IMR-90 (cell line): ENCODE data around the gene PHACTR3. TPM values are rescaled to one million over a fixed set of nuclear protein-coding genes. Genes with fewer than 3 reads are reported as not detected.

ENCODE experiments used
- ATAC-seq: fragments of 200-7000 bp; cut with Tn5 transposase; 2 replicates; pipeline ENCODE4 v1.9.1; 2020; ENCODE audit warnings: low read depth, mild to moderate bottlenecking, moderate library complexity
- BruUV-seq: library from RNA; stranded (reverse); fragments of 400-500 nt; replicated peaks from 2 replicates; lab custom pipeline; 2021; lab: Mats Ljungman, UMichigan
- CTCF ChIA-PET: fragments of 300-600 bp; formaldehyde crosslinking; extraction: SDS; loops from one replicate; lab custom pipeline; 2021; ENCODE audit warnings: antibody characterized with exemption; lab: Yijun Ruan, JAX
- POLR2A ChIA-PET: fragments of 300-600 bp; sonication (Branson Sonifier 250); formaldehyde crosslinking; loops from one replicate; lab custom pipeline; 2022; ENCODE audit warnings: antibody characterized with exemption; ENCODE audit not compliant: unreplicated experiment; lab: Charles Lee
- DNase-seq: peaks from one replicate; pipeline ENCODE4 v3.0.0; 2013
- H2AFZ ChIP-seq: replicated peaks from 2 replicates; pipeline ENCODE3; 2013; ENCODE audit warnings: low read length, mild to moderate bottlenecking; ENCODE audit not compliant: poor library complexity
- H2AK5ac ChIP-seq: 2 replicates; pipeline ENCODE4 v1.6.1; 2013; ENCODE audit warnings: low read depth, low read length, inconsistent platforms
- H2AK9ac ChIP-seq: replicated peaks from 2 replicates; pipeline ENCODE3; 2013; ENCODE audit warnings: mild to moderate bottlenecking, low read depth, low read length, moderate library complexity; ENCODE audit not compliant: poor library complexity
- H2BK120ac ChIP-seq: 2 replicates; pipeline ENCODE4 v1.6.1; 2013; ENCODE audit warnings: low read depth, low read length, inconsistent platforms
- H2BK15ac ChIP-seq: 3 replicates; pipeline ENCODE4 v1.6.1; 2013; ENCODE audit warnings: low read depth, low read length, inconsistent platforms
- H2BK20ac ChIP-seq: 2 replicates; pipeline ENCODE4 v1.6.1; 2013; ENCODE audit warnings: low read depth, mild to moderate bottlenecking, inconsistent platforms, low read length, moderate library complexity
- H2BK5ac ChIP-seq: 2 replicates; pipeline ENCODE4 v1.6.1; 2013; ENCODE audit warnings: mild to moderate bottlenecking, low read depth, low read length, inconsistent platforms; ENCODE audit not compliant: poor library complexity, severe bottlenecking
- H3K14ac ChIP-seq: replicated peaks from 2 replicates; pipeline ENCODE4 v1.6.1; 2013; ENCODE audit warnings: low read depth, low read length, inconsistent platforms
- H3K18ac ChIP-seq: 2 replicates; pipeline ENCODE4 v1.6.1; 2013; ENCODE audit warnings: low read depth, low read length, control low read depth
- H3K23ac ChIP-seq: 2 replicates; pipeline ENCODE4 v1.6.1; 2013; ENCODE audit warnings: low read depth, low read length, inconsistent platforms
- H3K27ac ChIP-seq: 2 replicates; pipeline ENCODE4 v1.5.1; 2013; ENCODE audit warnings: mild to moderate bottlenecking, control low read depth, low read length; ENCODE audit not compliant: insufficient read depth
- H3K27me3 ChIP-seq: 2 replicates; pipeline ENCODE4 v1.6.1; 2013; ENCODE audit warnings: low read length; ENCODE audit not compliant: control insufficient read depth, insufficient read depth
- H3K36me3 ChIP-seq: 2 replicates; pipeline ENCODE4 v1.6.1; 2013; ENCODE audit warnings: low read length, mixed read lengths; ENCODE audit not compliant: control insufficient read depth, insufficient read depth
- H3K4ac ChIP-seq: 2 replicates; pipeline ENCODE4 v1.6.1; 2013; ENCODE audit warnings: low read depth, low read length, inconsistent platforms
- H3K4me1 ChIP-seq: 2 replicates; pipeline ENCODE4 v1.6.1; 2013; ENCODE audit warnings: low read length, mixed read lengths; ENCODE audit not compliant: control insufficient read depth, insufficient read depth
- H3K4me2 ChIP-seq: 2 replicates; pipeline ENCODE4 v1.6.1; 2013; ENCODE audit warnings: low read depth, mild to moderate bottlenecking, control low read depth, low read length, moderate library complexity
- H3K4me3 ChIP-seq: 2 replicates; pipeline ENCODE4 v1.5.1; 2013; ENCODE audit warnings: low read depth, mild to moderate bottlenecking, control low read depth, low read length, moderate library complexity; ENCODE audit not compliant: insufficient read depth
- H3K56ac ChIP-seq: 2 replicates; pipeline ENCODE4 v1.6.1; 2013; ENCODE audit warnings: low read length, inconsistent platforms; ENCODE audit not compliant: insufficient read depth; ENCODE audit errors: extremely low read depth
- H3K79me1 ChIP-seq, 2 experiments: 2 replicates each; pipeline ENCODE4 v1.6.1; 2013; ENCODE audit warnings: low read length in 2 of 2, inconsistent platforms in 1 of 2, low read depth in 1 of 2
- H3K9ac ChIP-seq: 2 replicates; pipeline ENCODE4 v1.6.1; 2013; ENCODE audit warnings: low read depth, low read length, control low read depth
- H3K9me1 ChIP-seq: 2 replicates; pipeline ENCODE4 v1.6.1; 2013; ENCODE audit warnings: low read length, inconsistent platforms; ENCODE audit not compliant: insufficient read depth
- H3K9me3 ChIP-seq: 2 replicates; pipeline ENCODE4 v1.6.1; 2013; ENCODE audit warnings: low read length; ENCODE audit not compliant: control insufficient read depth, insufficient read depth
- H4K20me1 ChIP-seq: 2 replicates; pipeline ENCODE4 v1.6.1; 2013; ENCODE audit warnings: low read length, inconsistent platforms; ENCODE audit not compliant: insufficient read depth
- H4K5ac ChIP-seq: 2 replicates; pipeline ENCODE4 v1.6.1; 2013; ENCODE audit warnings: mild to moderate bottlenecking, low read depth, low read length, control low read depth
- H4K8ac ChIP-seq, 2 experiments: 2 replicates each; pipeline ENCODE4 v1.6.1; 2013; ENCODE audit warnings: low read depth in 2 of 2, low read length in 2 of 2, control low read depth in 1 of 2, inconsistent platforms in 1 of 2
- H4K91ac ChIP-seq: 2 replicates; pipeline ENCODE4 v1.6.1; 2013; ENCODE audit warnings: low read depth, low read length, inconsistent platforms; ENCODE audit not compliant: insufficient read depth
- BHLHE40 ChIP-seq: fragments of 150-350 bp; IDR thresholded peaks from 2 replicates; pipeline ENCODE4 v1.6.1; 2016; ENCODE audit warnings: mild to moderate bottlenecking, low read depth, low read length
- CEBPB ChIP-seq: IDR thresholded peaks from 2 replicates; pipeline ENCODE4 v1.6.1; 2012; ENCODE audit warnings: low read depth, low read length, improper control_type of control experiment
- CHD1 ChIP-seq: IDR thresholded peaks from 2 replicates; pipeline ENCODE4 v1.6.1; 2012; ENCODE audit warnings: low read depth, low read length, improper control_type of control experiment
- CTCF ChIP-seq: conservative IDR thresholded peaks from 2 replicates; pipeline ENCODE4 v1.5.1; 2012; ENCODE audit warnings: mild to moderate bottlenecking, low read depth, low read length, improper control_type of control experiment
- FOS ChIP-seq: fragments of 150-350 bp; IDR thresholded peaks from 2 replicates; pipeline ENCODE4 v1.6.1; 2016; ENCODE audit warnings: low read depth, low read length
- MAFK ChIP-seq: IDR thresholded peaks from 2 replicates; pipeline ENCODE4 v1.6.1; 2012; ENCODE audit warnings: low read depth, low read length, improper control_type of control experiment
- MAZ ChIP-seq: IDR thresholded peaks from 2 replicates; pipeline ENCODE4 v1.6.1; 2012; ENCODE audit warnings: low read depth, mild to moderate bottlenecking, low read length, improper control_type of control experiment, moderate library complexity, borderline replicate concordance
- MXI1 ChIP-seq: IDR thresholded peaks from 2 replicates; pipeline ENCODE4 v1.6.1; 2012; ENCODE audit warnings: low read depth, mild to moderate bottlenecking, low read length, moderate library complexity, borderline replicate concordance
- NFE2L2 ChIP-seq: fragments of 150-350 bp; IDR thresholded peaks from 2 replicates; pipeline ENCODE4 v1.6.1; 2016; ENCODE audit warnings: low read depth, mild to moderate bottlenecking, low read length
- POLR2A ChIP-seq: IDR thresholded peaks from 2 replicates; pipeline ENCODE4 v1.6.1; 2012; ENCODE audit warnings: mild to moderate bottlenecking, low read depth, low read length
- RAD21 ChIP-seq: IDR thresholded peaks from 2 replicates; pipeline ENCODE4 v1.6.1; 2012; ENCODE audit warnings: low read length, improper control_type of control experiment
- RCOR1 ChIP-seq: IDR thresholded peaks from 2 replicates; pipeline ENCODE4 v1.6.1; 2012; ENCODE audit warnings: mild to moderate bottlenecking, low read length, improper control_type of control experiment; ENCODE audit not compliant: insufficient replicate concordance
- RFX5 ChIP-seq: IDR thresholded peaks from 2 replicates; pipeline ENCODE4 v1.8.0; 2012; ENCODE audit warnings: low read depth, mild to moderate bottlenecking, low read length, moderate library complexity
- SMC3 ChIP-seq: fragments of 150-350 bp; IDR thresholded peaks from 2 replicates; pipeline ENCODE4 v1.6.1; 2016; ENCODE audit warnings: low read depth, mild to moderate bottlenecking, antibody characterized with exemption, low read length, moderate library complexity
- WGBS, 2 experiments: methylation state at CpG; one replicate each; pipeline versions ENCODE4 v1.1.5 to v1.1.7; 2013; ENCODE audit warnings: missing lambda C conversion rate in 2 of 2; ENCODE audit not compliant: insufficient read length in 1 of 2; ENCODE audit errors: extremely low coverage in 2 of 2; 5-methylcytosine and 5-hydroxymethylcytosine counted together
- dilution Hi-C: fragments of 300-500 bp; cut with HindIII; formaldehyde crosslinking; loops from one replicate; pipeline ENCODE4 v1.14.3; 2018; ENCODE audit warnings: low sequenced_read_pairs; ENCODE audit not compliant: unreplicated experiment
- in situ Hi-C: fragments of 300-500 bp; cut with MboI; formaldehyde crosslinking; loops from 3 replicates; pipeline ENCODE4 v1.14.3; 2019; ENCODE audit warnings: low sequenced_read_pairs, inconsistent platforms, mixed read lengths
- intact Hi-C: fragments of 100-400 bp; cut with micrococcal nuclease; formaldehyde crosslinking; loops from 2 replicates; pipeline ENCODE4 v1.10.0; 2022
- polyA plus RNA-seq, 3 experiments: library from polyadenylated mRNA; depleted of rRNA; stranded (reverse); fragments of >200 nt; gene quantifications; 2 replicates each; pipeline ENCODE4 v1.2.3, GENCODE V29; 2012; ENCODE audit warnings: low replicate concordance in 1 of 3
- total RNA-seq: library from RNA; depleted of rRNA; stranded (reverse); fragments of >200 nt; gene quantifications from 2 replicates; pipeline ENCODE4 v1.2.3, GENCODE V29; 2012
- TF ChIP-seq, protein P1 (sequence below): fragments of 150-350 bp; IDR thresholded peaks from 2 replicates; pipeline ENCODE4 v1.6.1; 2017; ENCODE audit warnings: mild to moderate bottlenecking, antibody characterized with exemption, low read length, low read depth
- TF ChIP-seq, protein P2 (sequence below): fragments of 150-350 bp; IDR thresholded peaks from 2 replicates; pipeline ENCODE4 v1.6.1; 2016; ENCODE audit warnings: low read depth, mild to moderate bottlenecking, low read length, moderate library complexity, borderline replicate concordance

The PHACTR3 gene
- total and polyA plus RNA-seq, 2 of the 4 experiments (the other 2 are of a cell fraction), result not detected

DNA sequence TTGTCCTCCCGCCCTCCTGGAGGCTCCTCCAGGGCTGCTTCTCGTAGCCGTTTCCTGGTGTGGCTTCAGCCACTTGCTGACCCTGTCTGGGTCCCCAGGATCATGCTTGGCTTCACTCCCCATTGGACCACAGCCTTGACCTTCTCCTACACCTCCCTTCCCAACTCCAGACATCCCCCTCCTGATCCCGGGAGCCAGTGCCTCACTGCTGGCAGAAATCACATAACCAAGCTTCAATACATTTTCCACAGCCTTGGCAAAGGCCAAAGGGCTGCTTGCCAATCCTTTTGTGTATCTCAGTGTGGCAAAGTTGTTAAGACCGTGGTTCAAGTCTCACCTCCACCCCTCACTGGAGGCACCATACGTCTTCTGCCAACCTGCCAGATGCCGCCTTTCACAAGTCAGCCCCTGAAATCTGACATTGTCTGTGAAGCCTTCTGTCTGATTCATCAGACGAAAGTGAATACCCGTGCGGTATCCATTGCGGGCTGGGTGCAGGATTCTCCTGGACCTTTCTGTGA is 60.1 kb downstream of the PHACTR3 start:
- H4K20me1 ChIP-seq, result no peaks in the 10 kb centered on the region
- no peak for TF ChIP-seq CEBPB
- TF ChIP-seq RCOR1, result no peak
- TF ChIP-seq RAD21, result no peak
- TF ChIP-seq FOS, result no peak
- no peak for TF ChIP-seq BHLHE40
- TF ChIP-seq, protein P1, sequence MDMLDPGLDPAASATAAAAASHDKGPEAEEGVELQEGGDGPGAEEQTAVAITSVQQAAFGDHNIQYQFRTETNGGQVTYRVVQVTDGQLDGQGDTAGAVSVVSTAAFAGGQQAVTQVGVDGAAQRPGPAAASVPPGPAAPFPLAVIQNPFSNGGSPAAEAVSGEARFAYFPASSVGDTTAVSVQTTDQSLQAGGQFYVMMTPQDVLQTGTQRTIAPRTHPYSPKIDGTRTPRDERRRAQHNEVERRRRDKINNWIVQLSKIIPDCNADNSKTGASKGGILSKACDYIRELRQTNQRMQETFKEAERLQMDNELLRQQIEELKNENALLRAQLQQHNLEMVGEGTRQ, result no peak
- TF ChIP-seq MAFK, result no peak
- no peak for TF ChIP-seq CHD1
- TF ChIP-seq POLR2A, result no peak
- TF ChIP-seq CTCF, result no peak
- TF ChIP-seq MAZ, result no peak
- no peak for TF ChIP-seq SMC3
- TF ChIP-seq NFE2L2, result no peak
- no peak for TF ChIP-seq MXI1
- TF ChIP-seq, protein P2, sequence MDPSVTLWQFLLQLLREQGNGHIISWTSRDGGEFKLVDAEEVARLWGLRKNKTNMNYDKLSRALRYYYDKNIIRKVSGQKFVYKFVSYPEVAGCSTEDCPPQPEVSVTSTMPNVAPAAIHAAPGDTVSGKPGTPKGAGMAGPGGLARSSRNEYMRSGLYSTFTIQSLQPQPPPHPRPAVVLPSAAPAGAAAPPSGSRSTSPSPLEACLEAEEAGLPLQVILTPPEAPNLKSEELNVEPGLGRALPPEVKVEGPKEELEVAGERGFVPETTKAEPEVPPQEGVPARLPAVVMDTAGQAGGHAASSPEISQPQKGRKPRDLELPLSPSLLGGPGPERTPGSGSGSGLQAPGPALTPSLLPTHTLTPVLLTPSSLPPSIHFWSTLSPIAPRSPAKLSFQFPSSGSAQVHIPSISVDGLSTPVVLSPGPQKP, result no peak
- TF ChIP-seq RFX5, result no peak
- no peak overlapping the region for H2BK120ac ChIP-seq
- H2BK5ac ChIP-seq, result no peak overlapping the region
- intact Hi-C loops, result no loop called here
- no peaks in the 10 kb centered on the region for H3K36me3 ChIP-seq
- H2AK9ac ChIP-seq, result no peak overlapping the region
- no peak overlapping the region for H3K27ac ChIP-seq
- H3K4me2 ChIP-seq, result no peak overlapping the region
- H3K4me1 ChIP-seq, result no peaks in the 10 kb centered on the region
- H2AK5ac ChIP-seq, result no peak overlapping the region
- no peak overlapping the region for H3K56ac ChIP-seq
- ATAC-seq (no peak), DNase-seq (no peak)
- H3K9me3 ChIP-seq, result peaks cover 53% of the 10 kb centered on the region
- no peak overlapping the region for H3K18ac ChIP-seq
- no peak overlapping the region for H2BK20ac ChIP-seq
- H3K9ac ChIP-seq, result no peak overlapping the region
- H3K14ac ChIP-seq, result no peak overlapping the region
- no peak overlapping the region for H3K4ac ChIP-seq
- dilution Hi-C loops, result no loop called here
- H2BK15ac ChIP-seq, result no peak overlapping the region
- no peak overlapping the region for H2AFZ ChIP-seq
- no peak overlapping the region for H4K5ac ChIP-seq
- H3K27me3 ChIP-seq, result no peaks in the 10 kb centered on the region
- H3K9me1 ChIP-seq, result no peaks in the 10 kb centered on the region
- no peak overlapping the region for H4K8ac ChIP-seq
- H3K4me3 ChIP-seq, result no peak overlapping the region
- in situ Hi-C loops, result no loop called here
- no peak overlapping the region for H3K23ac ChIP-seq
- POLR2A ChIA-PET, result no interaction called here
- CTCF ChIA-PET, result no interaction called here
- no peaks in the 10 kb centered on the region for H3K79me1 ChIP-seq
- H4K91ac ChIP-seq, result no peak overlapping the region
- BruUV-seq, result no TSS peak
- WGBS, 2 experiments, result 16% methylated on average over 8 of the region's 11 CpGs; no CpG with 5 or more reads in 1 of the 2 experiments
